HG02885 (cell line): ENCODE measurements around the gene USP35.
"Not testable (repeated sequence)": the region's sequence is repeated elsewhere in the genome, so short reads cannot be mapped to it uniquely, and the experiment has no call there.

ENCODE experiments used
- ATAC-seq: cut with Tn5 transposase; IDR thresholded peaks from one replicate; pipeline ENCODE4 v1.9.1; 2021; ENCODE audit warnings: mild to moderate bottlenecking; ENCODE audit not compliant: unreplicated experiment, poor library complexity

USP35 gene

DNA sequence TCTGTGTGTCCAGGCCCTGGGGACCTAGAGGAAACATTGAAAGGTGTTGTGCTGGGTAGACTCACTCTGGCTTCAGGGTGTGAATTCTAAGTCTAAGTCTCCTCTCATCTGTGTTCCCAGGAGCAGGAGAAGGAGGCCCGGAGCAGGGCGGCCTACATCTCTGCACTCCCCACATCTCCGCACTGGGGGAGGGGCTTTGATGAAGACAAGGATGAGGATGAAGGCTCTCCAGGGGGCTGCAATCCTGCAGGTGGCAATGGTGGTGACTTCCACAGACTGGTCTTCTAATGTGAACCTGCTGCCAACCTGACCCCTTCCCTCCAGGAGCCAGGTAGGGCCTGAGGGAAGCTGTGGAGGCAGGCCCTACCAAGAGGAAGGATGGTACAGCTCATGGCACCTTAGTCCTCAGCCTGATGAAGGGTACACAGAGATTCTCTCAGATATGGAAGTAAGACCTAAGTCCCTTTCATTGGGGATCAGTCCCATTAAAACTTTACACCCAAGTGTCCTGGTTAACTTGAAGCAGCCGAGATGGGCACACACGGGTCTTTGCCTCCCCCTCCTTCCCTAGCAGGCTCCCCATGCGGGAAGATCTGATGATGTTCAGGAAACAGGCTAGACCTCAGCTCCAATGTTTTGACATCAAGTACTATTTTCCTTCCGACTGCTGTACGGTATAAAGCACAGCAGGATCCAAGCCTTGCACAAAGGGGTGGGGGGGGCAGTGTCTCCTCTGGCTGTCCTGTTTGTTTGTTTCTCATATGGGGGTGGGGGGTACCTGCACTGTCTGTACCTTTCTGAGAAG is 25.0 kb downstream of the USP35 start:
- ATAC-seq, result no peak

DNA sequence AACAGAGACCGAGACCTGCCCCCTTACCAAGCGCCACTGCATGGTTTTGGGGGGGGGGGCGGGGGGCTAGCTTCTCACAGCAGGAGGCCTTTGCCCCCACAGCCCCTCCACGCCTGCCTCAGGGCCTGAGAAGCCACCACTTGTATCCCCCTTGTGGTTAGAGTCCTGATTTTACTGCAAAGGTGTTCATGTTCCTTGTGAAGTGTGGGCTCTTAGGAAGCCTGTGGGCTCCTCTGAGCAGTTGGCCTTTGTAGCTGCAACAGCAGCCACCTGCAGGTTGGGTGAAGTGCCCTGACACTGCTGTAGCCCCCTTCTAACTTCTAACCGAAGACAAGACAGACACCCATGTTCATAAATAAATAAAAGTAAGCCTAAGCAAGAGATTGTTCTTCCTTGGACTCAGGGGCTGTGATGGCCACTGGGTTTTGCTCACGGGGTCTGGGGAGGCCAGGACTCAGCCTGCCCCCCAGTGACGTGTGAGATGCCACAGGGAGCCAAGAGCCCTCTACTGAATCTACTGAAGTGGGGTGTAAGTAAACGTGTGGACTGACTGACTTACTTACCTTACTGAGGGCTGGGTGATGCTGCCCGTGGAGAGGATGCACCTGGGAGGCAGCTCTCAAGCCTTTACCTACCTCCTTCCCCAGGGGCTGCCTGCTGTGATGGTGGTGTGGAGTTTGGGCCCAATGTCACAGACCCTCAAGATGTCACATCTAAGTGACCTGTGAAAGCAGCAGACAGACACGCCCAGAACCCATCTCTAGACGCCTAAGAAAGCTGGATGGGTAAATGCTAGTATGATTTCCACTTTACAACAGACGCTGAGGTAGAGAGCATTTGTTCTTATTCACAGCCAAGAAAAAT is 25.8 kb downstream of the USP35 start:
- ATAC-seq, result no peak

- ATAC-seq, result no peak
Observed at GRCh38 chr11:78216021-78216420, 27.3 kb downstream of the USP35 start.

- ATAC-seq, result no peak
Observed at GRCh38 chr11:78216571-78217287, 28.0 kb downstream of the USP35 start.

GRCh38 chr11:78217650-78218541 is 29.2 kb downstream of the USP35 start:
- no peak for ATAC-seq

GRCh38 chr11:78218707-78219492 is 30.2 kb downstream of the USP35 start:
- ATAC-seq, result no peak

DNA sequence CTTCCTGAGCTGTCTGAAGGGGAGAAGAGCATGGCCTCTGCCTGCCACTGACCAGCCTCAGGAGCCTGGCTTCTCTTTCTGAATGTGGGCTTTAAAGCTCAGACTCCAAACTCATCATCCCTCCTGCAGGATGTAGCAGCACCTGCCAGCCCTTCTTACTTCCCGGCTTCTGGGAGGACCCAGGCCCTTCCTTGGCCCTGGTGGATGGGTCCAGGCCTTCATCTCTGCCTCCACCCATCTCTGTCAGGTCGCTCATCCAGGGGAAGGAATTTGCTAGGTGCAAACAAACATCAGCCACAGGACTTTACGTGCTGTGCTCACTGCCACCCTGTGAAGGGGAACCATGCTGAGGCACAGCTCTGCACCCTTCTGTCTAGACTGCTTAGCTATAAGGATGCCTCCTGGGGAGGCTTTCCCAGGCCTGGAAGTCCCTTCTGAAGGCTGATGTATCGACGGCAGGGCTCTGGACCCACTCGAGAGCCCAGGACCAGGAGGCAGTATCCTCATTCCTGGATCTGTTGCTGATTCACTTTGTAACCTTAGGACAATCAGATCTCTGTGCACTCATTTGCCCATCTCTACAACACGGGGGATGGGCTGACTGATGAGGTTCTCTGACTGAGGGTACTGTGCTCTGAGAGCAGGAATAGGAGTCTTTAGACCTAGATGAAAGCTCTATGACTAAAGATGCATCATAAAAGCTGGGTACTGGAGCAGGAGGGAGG is 30.9 kb downstream of the USP35 start:
- ATAC-seq, result no peak

DNA sequence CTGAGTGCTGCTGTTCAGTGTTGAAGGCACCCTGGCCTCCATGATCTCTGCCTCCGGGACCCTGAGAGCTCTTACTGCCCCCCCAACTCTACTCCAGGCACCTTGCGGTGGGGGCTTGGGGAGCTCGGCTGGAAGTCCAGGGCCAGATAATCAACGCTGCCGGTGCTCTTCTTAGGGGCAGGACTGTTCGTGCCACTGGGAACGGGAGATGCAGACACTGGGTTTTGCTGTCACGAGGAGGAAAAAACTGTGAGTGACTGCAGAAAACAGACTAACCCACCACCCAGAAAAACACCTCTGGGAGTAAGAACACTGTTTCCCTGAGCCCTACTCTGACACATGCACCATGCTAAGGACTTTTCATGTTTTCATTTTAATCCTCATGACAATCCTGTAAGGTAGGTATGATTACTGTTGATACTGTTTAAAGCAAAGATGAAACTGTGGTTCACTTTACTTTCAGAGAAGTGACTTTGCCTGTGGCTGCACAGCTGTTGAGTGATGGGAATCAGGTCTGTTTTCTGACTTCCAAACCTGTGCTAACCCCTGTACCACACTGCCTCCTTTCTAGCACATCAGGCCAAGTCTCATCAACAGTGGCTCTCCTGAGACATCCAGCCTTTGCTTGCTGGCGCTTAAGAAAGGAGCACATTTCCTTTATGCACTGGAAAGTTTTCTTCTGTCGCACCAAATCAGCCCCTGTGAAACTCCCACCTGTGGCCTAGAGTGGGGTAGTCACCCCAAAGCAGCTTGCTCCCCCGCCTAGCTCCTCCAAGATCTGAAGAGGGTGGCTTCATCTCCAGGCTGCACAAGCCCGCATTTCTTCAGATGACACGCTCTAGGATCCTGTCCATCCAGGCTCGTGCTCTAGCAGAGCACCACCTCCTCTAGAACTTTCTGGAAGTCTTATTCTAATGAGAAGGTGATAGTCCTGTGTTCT is 31.8 kb downstream of the USP35 start:
- no peak for ATAC-seq

DNA sequence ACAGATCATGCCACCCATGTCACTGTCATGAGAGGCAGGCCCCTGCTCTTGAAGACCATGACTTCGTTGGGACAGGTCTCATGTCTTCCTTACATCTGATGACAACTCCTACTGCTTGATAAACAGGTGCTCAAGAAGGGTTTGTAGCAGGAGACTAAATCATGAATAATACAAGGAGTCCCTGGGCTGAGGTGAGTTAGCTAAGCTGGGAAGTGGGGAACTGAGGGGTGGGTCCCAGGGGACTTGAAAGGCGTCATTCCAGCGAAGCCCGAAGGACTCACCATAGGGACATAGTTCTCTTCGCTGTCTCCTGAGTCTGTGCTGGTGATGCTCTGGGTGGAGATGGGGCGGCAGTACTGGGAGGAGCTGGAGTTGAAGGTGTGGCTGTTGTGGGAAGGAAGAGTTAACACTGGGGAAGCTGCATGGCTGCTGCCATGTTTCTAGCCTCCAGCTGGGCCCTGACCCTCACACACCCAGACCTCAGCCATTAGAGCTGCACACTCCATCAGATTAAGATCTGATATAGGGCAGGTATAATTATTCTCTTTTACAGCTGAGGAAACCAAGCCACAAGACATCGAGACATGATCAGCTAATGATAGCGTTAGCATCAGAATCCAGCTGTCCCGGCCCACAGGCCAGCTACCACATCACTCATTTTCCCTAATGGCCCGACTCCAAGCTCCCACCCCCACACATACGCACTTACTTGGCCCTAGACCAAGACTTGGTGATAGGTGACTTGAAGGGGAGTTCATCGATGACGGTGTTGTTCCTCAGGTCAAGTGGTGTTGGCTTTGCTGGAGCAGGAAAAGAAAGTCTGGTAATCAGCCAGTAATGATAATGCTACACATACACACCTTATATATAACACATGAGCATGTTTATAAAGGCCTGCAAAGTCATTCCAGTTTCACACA is 32.9 kb downstream of the USP35 start:
- no peak for ATAC-seq

GRCh38 chr11:78222726-78223125 is 34.0 kb downstream of the USP35 start:
- ATAC-seq, result not testable (repeated sequence)

DNA sequence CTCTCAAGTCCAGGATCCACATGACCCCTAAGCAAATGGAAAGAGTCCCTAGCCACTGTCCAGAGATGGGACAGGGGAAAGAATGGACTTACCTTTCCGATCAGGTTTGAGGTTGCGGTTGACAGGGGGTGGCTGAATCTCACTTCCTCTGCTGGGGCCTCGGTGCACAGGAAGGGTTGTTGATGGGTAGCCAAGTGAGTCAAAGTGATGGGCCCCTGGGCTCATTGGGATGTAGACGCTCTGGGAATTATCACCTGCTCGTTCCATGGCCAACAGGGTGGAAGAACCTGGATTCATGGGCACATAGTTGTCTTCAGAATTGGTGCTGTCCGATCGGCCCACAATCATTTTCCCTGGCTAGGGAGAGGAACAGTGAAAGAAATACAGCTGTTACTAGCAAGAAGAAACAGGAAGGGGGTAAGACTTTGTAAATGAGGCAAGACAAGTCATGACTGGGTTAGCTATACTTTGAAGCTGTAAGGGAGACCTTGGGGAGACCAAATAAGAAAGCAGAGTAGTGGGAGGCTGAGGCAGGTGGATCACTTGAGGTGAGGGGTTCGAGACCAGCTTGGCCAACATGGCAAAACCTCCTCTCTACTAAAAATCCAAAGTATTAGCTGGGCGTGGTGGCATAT is 34.7 kb downstream of the USP35 start:
- ATAC-seq, result peak; percentile 85

GRCh38 chr11:78224506-78224905 is 35.8 kb downstream of the USP35 start:
- no peak for ATAC-seq

DNA sequence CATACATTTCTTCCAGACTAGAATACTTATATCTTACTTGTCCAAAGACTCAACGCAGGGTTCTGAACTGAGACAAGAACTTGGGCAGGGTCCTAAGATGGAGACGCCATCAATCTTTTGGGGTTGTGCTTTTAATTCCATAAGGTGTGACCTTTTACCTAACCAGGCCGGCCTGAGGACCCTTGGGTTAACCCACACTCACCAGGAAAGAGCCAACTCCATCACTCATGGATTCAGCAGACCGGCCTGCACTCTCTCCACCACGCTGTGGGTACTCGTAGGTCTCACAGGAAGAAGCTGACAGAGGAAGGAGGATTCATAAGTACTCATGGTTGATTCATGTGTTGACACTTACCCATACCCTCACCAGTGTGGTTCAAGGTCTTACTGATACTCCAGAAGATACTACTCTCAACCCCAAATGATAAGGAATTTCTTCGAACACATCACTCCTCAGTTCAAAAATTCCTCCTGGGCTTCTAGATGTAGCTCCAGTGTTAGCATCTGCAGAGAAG is 36.2 kb downstream of the USP35 start:
- ATAC-seq, result no peak

DNA sequence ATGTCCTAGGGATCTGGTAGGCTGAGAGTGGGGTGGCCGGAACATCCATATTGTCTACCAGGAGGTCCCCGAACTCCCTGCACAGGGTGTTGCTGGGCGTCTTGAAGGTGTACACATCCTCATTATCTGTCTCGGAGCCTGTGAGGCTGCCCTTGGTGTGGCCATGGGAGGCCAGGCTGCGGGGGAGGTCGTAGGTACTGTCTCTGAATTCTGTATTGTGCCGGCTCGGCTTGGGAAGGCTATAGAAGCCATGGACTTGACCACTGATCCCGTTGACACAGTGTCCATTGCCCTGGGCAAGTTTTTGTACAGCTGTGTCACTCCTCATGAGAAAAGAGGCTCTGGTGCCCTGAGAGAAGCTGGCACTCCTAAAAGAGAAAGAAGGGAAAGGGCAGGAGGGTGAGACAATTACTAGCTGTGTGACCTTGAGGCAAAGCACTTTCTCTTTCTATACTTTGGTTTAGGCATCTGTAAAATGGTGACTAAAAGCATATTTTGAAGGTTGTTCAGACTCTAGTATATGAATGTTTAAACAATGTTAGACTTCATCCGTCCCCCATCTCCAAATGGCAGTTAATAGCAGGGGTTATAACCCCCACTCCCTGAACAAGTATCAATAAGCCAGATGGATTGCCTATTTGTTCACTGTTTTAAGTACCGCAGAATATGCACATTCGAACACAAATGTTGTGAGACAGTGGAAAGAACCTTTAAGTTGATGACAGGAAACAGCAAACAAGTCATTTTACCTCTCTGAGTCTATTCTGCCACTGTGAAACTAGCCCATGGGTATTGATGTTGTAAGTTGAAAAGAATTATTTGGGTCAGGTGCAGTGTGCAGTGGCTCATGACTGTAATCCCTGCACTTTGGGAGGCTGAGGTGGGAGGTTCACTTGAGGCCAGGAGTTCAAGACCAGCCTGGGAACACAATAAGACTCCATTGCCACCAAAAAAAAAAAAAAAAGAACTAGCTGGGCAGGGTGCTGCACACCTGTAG is 38.3 kb downstream of the USP35 start:
- ATAC-seq, result no peak
